Stimulated activated naive CD4-positive, alpha-beta T cell (primary cell): Measurements from ENCODE around the gene PPP2R3B.
A peak's percentile ranks its signal among the peaks of the same experiment; 100 is the strongest.

Experiments
- DNase-seq, 6 experiments: peaks; one replicate each; lab custom pipeline; 2025; lab: John Stamatoyannopoulos, UW

PPP2R3B gene

GRCh38 chrX:370244-370962, 16.3 kb downstream of the PPP2R3B start:
- DNase-seq = no peak

- DNase-seq = no peak
Measured at GRCh38 chrX:369563-370101, 17.1 kb downstream of the PPP2R3B start.

- no peak for DNase-seq
Measured at GRCh38 chrX:368811-369562, 17.7 kb downstream of the PPP2R3B start.

- no peak for DNase-seq
Measured at GRCh38 chrX:367866-368265, 18.8 kb downstream of the PPP2R3B start.

GRCh38 chrX:367349-367748, 19.4 kb downstream of the PPP2R3B start:
- no peak for DNase-seq

- DNase-seq = no peak
Measured at GRCh38 chrX:363621-364375, 22.9 kb downstream of the PPP2R3B start.

- DNase-seq = no peak
Measured at GRCh38 chrX:362937-363620, 23.6 kb downstream of the PPP2R3B start.

- no peak for DNase-seq
Measured at GRCh38 chrX:362351-362750, 24.4 kb downstream of the PPP2R3B start.

GRCh38 chrX:361231-362145, 25.2 kb downstream of the PPP2R3B start:
- no peak for DNase-seq

GRCh38 chrX:360496-361150, 26.1 kb downstream of the PPP2R3B start:
- no peak for DNase-seq

GRCh38 chrX:358651-359143, 28.0 kb downstream of the PPP2R3B start:
- DNase-seq = no peak

GRCh38 chrX:357693-358471, 28.8 kb downstream of the PPP2R3B start:
- peak in 5 of 6 experiments; percentile 24 to 80 (median 74) for DNase-seq

GRCh38 chrX:357035-357692, 29.5 kb downstream of the PPP2R3B start:
- no peak for DNase-seq

GRCh38 chrX:356385-357034, 30.2 kb downstream of the PPP2R3B start:
- no peak for DNase-seq

- no peak for DNase-seq
Measured at GRCh38 chrX:355329-356050, 31.2 kb downstream of the PPP2R3B start.

GRCh38 chrX:353566-354535, 32.9 kb downstream of the PPP2R3B start:
- DNase-seq = no peak
